ENCODE results near the gene WDR73. TPM values are rescaled to one million over a fixed set of nuclear protein-coding genes. Genes with fewer than 3 reads are reported as not detected.

The WDR73 gene
- total RNA-seq, 8 experiments from 2014 or later, result 18.8 to 46.9 (median 30.8) TPM

- peak in 1 of 8 experiments; percentile 59 for ATAC-seq (replicated peaks in 6 of 8)
- Histone ChIP-seq H3K27ac (no peak overlapping the region), H3K4me3 (no peak overlapping the region), H3K4me1 (replicated peaks in 1 of 2) (no peaks in the 10 kb centered on the region)
- in situ Hi-C loops (cut with MboI; ENCODE audit: low pct_unique_long_range_greater_than_20kb in 2 of 9, low sequenced_read_pairs in 9 of 9, unreplicated experiment in 9 of 9), result no loop called here
Observed at GRCh38 chr15:84671211-84671610, 17.1 kb upstream of the WDR73 start.

DNA sequence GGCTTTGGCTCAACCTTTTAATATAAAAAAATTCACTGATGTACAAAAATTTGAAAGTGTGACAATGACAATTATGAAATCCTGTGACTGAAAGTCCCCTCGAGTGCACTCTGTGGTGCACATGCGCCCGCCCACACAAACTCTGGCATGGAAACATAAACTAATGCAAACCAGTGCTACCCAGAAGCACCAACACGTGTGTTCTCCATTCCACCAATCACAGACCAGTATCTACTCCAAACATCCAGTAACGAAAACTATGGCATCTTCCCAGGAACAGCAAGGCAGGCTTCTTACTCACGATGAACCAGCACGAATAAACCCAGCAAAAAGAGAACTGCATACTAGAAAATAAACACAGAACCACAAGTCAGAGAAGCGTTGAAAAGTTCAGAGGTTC is 15.6 kb upstream of the WDR73 start:
- peak in 2 of 8 experiments; percentile 40 to 56 for ATAC-seq (replicated peaks in 6 of 8)

GRCh38 chr15:84668221-84668982 is 14.3 kb upstream of the WDR73 start:
- in situ Hi-C loops (cut with MboI; ENCODE audit: low pct_unique_long_range_greater_than_20kb in 2 of 9, low sequenced_read_pairs in 9 of 9, unreplicated experiment in 9 of 9), result no loop called here
- no peaks in the 10 kb centered on the region for H3K4me1 ChIP-seq (replicated peaks in 1 of 2)
- H3K4me3 ChIP-seq, result no peak overlapping the region
- WGBS, 10 experiments, result 67 to 100% (median 98%) methylated on average over 1 to 3 of the region's 3 CpGs
- peak in 1 of 8 experiments; percentile 14 for ATAC-seq (replicated peaks in 6 of 8)
- H3K27ac ChIP-seq, result no peak overlapping the region

More for the DNA sequence above, 15.6 kb upstream of the WDR73 start:
- H3K4me3 ChIP-seq, result no peak overlapping the region
- in situ Hi-C loops (cut with MboI; ENCODE audit: low pct_unique_long_range_greater_than_20kb in 2 of 9, low sequenced_read_pairs in 9 of 9, unreplicated experiment in 9 of 9), result no loop called here
- H3K4me1 ChIP-seq (replicated peaks in 1 of 2), result no peaks in the 10 kb centered on the region
- no peak overlapping the region for H3K27ac ChIP-seq
- 7 to 100% (median 92%) methylated on average over 2 to 8 of the region's 8 CpGs for WGBS, 10 experiments

DNA sequence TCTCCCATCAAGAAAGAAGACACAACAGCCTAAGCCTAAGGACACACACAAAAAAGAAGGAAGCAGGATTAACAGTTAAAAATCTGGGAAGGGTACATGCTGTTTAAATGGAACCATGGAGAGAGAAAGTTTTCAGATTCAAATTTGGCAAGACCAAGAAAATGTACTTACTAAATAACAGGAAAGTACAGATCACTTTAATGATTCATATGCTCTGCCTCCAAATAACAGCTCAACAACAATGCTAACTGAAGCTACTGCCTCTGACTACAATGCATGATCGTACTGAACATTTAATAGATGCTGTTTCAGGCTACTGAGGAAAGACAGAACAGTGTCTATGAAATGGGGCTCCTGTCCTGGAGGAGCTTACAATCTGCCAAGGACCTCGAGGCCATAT is 12.3 kb upstream of the WDR73 start:
- Histone ChIP-seq H3K27ac (no peak overlapping the region), H3K4me1 (replicated peaks in 1 of 2) (no peaks in the 10 kb centered on the region), H3K4me3 (no peak overlapping the region)
- no peak for ATAC-seq (replicated peaks in 6 of 8)
- 80 to 100% (median 95%) methylated on average over 1 to 2 of the region's 2 CpGs; no CpG with 5 or more reads in 1 of the 10 experiments for WGBS, 10 experiments
- in situ Hi-C loops (cut with MboI; ENCODE audit: low pct_unique_long_range_greater_than_20kb in 2 of 9, low sequenced_read_pairs in 9 of 9, unreplicated experiment in 9 of 9), result no loop called here

- Histone ChIP-seq H3K4me1 (replicated peaks in 1 of 2) (peaks cover 0 to 11% of the 10 kb centered on the region in 2 donors), H3K4me3 (no peak overlapping the region), H3K27ac (no peak overlapping the region)
- no peak for ATAC-seq (replicated peaks in 6 of 8)
- in situ Hi-C loops (cut with MboI; ENCODE audit: low pct_unique_long_range_greater_than_20kb in 2 of 9, low sequenced_read_pairs in 9 of 9, unreplicated experiment in 9 of 9), result no loop called here
- WGBS, 10 experiments, result 90 to 98% (median 97%) methylated on average over 6 to 10 of the region's 10 CpGs
Observed at GRCh38 chr15:84661001-84661400, 6.9 kb upstream of the WDR73 start.

DNA sequence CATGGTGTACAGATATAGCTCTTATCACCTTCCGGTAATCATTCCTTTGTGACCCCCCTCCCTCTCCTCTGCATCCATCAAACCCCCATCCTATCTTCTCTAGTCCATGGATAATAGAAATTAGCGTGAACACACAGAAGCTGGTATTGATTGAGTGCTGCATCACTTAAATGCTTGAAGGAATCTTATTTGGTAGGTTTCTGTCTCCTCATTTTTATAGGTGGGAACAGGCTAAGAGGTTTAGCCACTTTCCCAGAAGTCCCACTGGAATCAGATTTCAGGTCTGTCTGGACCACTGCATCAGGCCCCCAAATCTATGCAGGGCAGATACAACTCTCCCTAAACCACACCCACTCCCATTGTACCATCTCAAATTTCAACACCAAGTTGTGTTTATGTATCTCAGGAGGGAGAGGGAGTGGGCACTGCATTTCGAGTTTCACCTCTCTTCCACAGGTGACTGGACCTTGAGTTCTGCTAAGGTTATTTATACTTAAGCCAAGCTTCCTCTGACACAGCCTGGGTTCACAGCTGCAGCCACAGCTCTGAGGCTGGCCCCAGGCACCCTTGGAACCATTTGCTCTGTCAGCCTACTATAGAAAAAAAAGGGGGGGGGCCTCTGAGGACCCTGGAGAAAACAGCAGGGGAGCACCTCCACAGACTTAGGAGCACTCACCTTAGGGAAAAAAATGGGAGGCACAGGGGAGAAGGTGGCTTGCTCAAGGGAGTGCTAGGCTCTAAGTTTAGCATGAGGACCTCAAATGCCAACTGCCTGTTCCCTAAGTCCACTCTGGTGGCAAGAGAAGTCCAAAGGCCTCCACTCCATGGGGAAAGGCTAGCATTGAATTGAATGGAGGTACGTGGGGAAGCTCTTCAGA is 6.1 kb upstream of the WDR73 start:
- Histone ChIP-seq H3K4me1 (replicated peaks in 1 of 2) (peaks cover 0 to 11% of the 10 kb centered on the region in 2 donors), H3K4me3 (no peak overlapping the region), H3K27ac (no peak overlapping the region)
- in situ Hi-C loops (cut with MboI; ENCODE audit: low pct_unique_long_range_greater_than_20kb in 2 of 9, low sequenced_read_pairs in 9 of 9, unreplicated experiment in 9 of 9), result no loop called here
- 0 to 100% (median 70%) methylated on average over 1 to 3 of the region's 4 CpGs; no CpG with 5 or more reads in 2 of the 10 experiments for WGBS, 10 experiments
- no peak for ATAC-seq (replicated peaks in 6 of 8)

GRCh38 chr15:84658788-84659411 is 4.8 kb upstream of the WDR73 start:
- 0 to 100% (median 63%) methylated on average over 1 to 7 of the region's 7 CpGs; no CpG with 5 or more reads in 3 of the 10 experiments for WGBS, 10 experiments
- ATAC-seq (replicated peaks in 6 of 8), result peak in 3 of 8 experiments; percentile 0 to 8 (median 6)
- Histone ChIP-seq H3K27ac (peak overlapping the region in 1 of 2 donors; percentile 42), H3K4me3 (peak overlapping the region in 2 of 5 donors; percentile 34 to 47), H3K4me1 (replicated peaks in 1 of 2) (peaks cover 0 to 11% of the 10 kb centered on the region in 2 donors)
- in situ Hi-C loops (cut with MboI; ENCODE audit: low pct_unique_long_range_greater_than_20kb in 2 of 9, low sequenced_read_pairs in 9 of 9, unreplicated experiment in 9 of 9), result no loop called here

DNA sequence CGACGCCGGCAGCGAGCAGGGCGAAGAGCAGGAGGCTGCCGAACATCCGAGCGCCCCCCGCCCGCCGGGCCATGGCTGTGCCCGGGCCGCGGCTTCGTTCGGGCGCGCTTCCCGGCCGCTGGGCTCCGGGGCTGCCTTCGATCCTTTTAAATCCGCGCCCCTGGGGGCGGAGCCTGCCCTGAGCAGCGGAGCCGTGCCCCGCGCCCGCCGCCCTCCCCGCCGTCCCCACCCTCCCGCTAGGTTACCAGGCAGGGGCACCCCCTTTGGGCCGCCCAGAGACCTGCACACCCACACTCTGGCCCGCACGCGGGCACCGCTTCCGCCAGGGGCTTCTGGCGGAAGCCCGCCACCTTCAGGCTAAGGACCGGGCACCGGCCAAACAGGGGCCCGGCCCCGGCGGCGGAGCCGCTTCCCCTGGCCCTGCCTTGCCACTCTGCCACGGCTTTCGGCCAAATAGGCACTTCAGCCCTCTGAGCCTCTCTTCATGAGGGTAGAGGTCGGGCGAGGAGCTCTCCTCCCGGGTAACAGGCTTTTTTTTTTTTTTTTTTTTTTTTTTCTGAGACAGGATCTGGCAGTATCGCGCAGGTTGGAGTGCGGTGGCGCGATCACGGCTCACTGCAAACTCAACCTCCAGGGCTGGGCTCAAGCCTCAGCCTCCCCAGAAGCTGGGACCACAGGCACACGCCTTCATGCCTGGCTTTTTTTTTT is 4.2 kb upstream of the WDR73 start, which contains the start of gene NMB:
Gene NMB (minus strand): TSS at position 120 of the 708 bp plus-strand sequence. CDS start 47 bp downstream, at position 73.
- peak within 1 kb of the TSS; percentile 34 to 47 (median 35) for H3K4me3 ChIP-seq
- in situ Hi-C loops (cut with MboI; ENCODE audit: low pct_unique_long_range_greater_than_20kb in 2 of 9, low sequenced_read_pairs in 9 of 9, unreplicated experiment in 9 of 9), result no loop called here

DNA sequence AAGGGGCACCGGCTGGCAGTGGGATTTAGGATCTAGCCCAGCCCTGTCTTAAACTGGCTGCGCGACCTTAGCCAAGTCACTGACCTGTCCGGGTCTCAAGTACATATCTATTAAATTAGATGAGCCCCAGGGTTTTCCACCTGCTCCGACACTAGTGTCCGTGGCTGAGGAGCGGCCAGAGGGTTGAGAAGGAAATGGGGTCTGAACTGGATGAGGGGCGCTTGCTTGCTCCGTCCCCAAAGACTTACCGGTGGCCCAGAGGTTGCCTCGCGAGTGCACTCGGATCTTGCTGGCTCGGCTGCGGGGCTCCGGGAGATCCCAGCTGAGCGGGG is 3.6 kb upstream of the WDR73 start:
- H3K27ac ChIP-seq, result peak overlapping the region in 1 of 2 donors; percentile 52
- WGBS, 10 experiments, result 0 to 60% (median 13%) methylated on average over 1 to 14 of the region's 17 CpGs; no CpG with 5 or more reads in 2 of the 10 experiments
- peaks cover 7 to 18% of the 10 kb centered on the region in 2 donors for H3K4me1 ChIP-seq (replicated peaks in 1 of 2)
- in situ Hi-C loops (cut with MboI; ENCODE audit: low pct_unique_long_range_greater_than_20kb in 2 of 9, low sequenced_read_pairs in 9 of 9, unreplicated experiment in 9 of 9), result no loop called here
- H3K4me3 ChIP-seq, result peak overlapping the region; percentile 34 to 47 (median 35)
- no peak for ATAC-seq (replicated peaks in 6 of 8)

More for the DNA sequence above, 4.2 kb upstream of the WDR73 start, which contains the start of gene NMB:
- peak; percentile 35 to 80 (median 72) for ATAC-seq (replicated peaks in 6 of 8)
- Histone ChIP-seq H3K4me1 (replicated peaks in 1 of 2) (peaks cover 2 to 13% of the 10 kb centered on the region in 2 donors), H3K27ac (peak within 1 kb of the TSS in 1 of 2 donors; percentile 52)
- WGBS, 10 experiments, result 0 to 55% (median 0%) methylated on average over 1 to 7 of the region's 61 CpGs; no CpG with 5 or more reads in 3 of the 10 experiments

GRCh38 chr15:84656972-84657371 is 2.9 kb upstream of the WDR73 start:
- in situ Hi-C loops (cut with MboI; ENCODE audit: low pct_unique_long_range_greater_than_20kb in 2 of 9, low sequenced_read_pairs in 9 of 9, unreplicated experiment in 9 of 9), result no loop called here
- no peak overlapping the region for H3K4me3 ChIP-seq
- 60 to 100% (median 88%) methylated on average over 1 to 4 of the region's 7 CpGs; no CpG with 5 or more reads in 6 of the 10 experiments for WGBS, 10 experiments

GRCh38 chr15:84654689-84655453 is 788 bp upstream of the WDR73 start:
- Histone ChIP-seq H3K4me1 (replicated peaks in 1 of 2) (peaks cover 18 to 24% of the 10 kb centered on the region in 2 donors), H3K4me3 (peak overlapping the region; percentile 60 to 79 (median 76)), H3K27ac (no peak overlapping the region)
- 0 to 23% (median 7%) methylated on average over 2 to 14 of the region's 19 CpGs; no CpG with 5 or more reads in 2 of the 10 experiments for WGBS, 10 experiments
- ATAC-seq (replicated peaks in 6 of 8), result peak in 7 of 8 experiments; percentile 1 to 31 (median 18)
- in situ Hi-C loops (cut with MboI; ENCODE audit: low pct_unique_long_range_greater_than_20kb in 2 of 9, low sequenced_read_pairs in 9 of 9, unreplicated experiment in 9 of 9), result no loop called here

More at GRCh38 chr15:84656972-84657371, 2.9 kb upstream of the WDR73 start:
- ATAC-seq (replicated peaks in 6 of 8), result no peak
- Histone ChIP-seq H3K4me1 (replicated peaks in 1 of 2) (peaks cover 14 to 22% of the 10 kb centered on the region in 2 donors), H3K27ac (no peak overlapping the region)
